Loucy (cell line): Measurements from ENCODE around the gene PDGFRA.

ENCODE experiments used
- CTCF ChIP-seq: fragments of 200-600 bp; sonication (generic); conservative IDR thresholded peaks from 2 replicates; pipeline ENCODE4 v1.5.1; 2014; ENCODE audit warnings: mild to moderate bottlenecking, antibody characterized with exemption, low read length
- EZH2phosphoT487 ChIP-seq: fragments of 200-600 bp; IDR thresholded peaks from 2 replicates; pipeline ENCODE4 v1.6.1; 2018; ENCODE audit warnings: antibody characterized with exemption, mild to moderate bottlenecking, moderate library complexity, borderline replicate concordance

- TF ChIP-seq CTCF (no peak), EZH2phosphoT487 (no peak)
Measured at GRCh38 chr4:54215379-54216077, 13.6 kb upstream of the PDGFRA start.
